ENCODE measurements around the gene UMAD1. TPM values are rescaled to one million over a fixed set of nuclear protein-coding genes. Genes with fewer than 3 reads are reported as not detected.

Gene UMAD1
- total RNA-seq, 4 donors from 2014 or later, result 9.4 to 17.8 (median 12.1) TPM

GRCh38 chr7:7810826-7811225 lies 170.3 kb downstream of the UMAD1 start:
- TF ChIP-seq CTCF (IDR thresholded peaks at IDR 0.05; ENCODE audit: low read depth), result no peak

DNA sequence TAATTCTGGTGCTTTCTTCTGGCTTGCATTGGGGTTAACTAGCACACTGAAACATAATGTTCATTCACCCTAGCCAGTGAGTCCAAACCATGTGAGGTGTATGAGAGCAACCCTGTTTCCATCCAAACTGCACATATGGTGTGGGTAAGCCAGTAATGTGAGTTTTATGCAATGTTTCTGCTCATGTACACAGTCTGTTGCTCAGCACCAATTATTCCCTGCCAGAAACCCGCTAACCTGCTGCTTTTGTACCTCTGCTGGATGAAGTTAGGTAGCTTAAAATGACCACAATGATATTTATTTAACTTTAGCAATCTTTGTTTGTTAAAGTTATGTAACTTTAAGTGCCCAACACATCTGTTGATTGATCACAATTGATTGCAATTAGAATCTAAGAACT lies 171.6 kb downstream of the UMAD1 start:
- no peak for TF ChIP-seq CTCF (IDR thresholded peaks at IDR 0.05; ENCODE audit: low read depth)

GRCh38 chr7:7815395-7815794 lies 174.8 kb downstream of the UMAD1 start:
- no peak for TF ChIP-seq CTCF (IDR thresholded peaks at IDR 0.05; ENCODE audit: low read depth)

GRCh38 chr7:7816084-7816483 lies 175.5 kb downstream of the UMAD1 start:
- TF ChIP-seq CTCF (IDR thresholded peaks at IDR 0.05; ENCODE audit: low read depth), result no peak

- no peak for TF ChIP-seq CTCF (IDR thresholded peaks at IDR 0.05; ENCODE audit: low read depth)
Observed at GRCh38 chr7:7816816-7817536, 176.4 kb downstream of the UMAD1 start.

GRCh38 chr7:7817748-7818147 lies 177.2 kb downstream of the UMAD1 start:
- no peak for TF ChIP-seq CTCF (IDR thresholded peaks at IDR 0.05; ENCODE audit: low read depth)

- no peak for TF ChIP-seq CTCF (IDR thresholded peaks at IDR 0.05; ENCODE audit: low read depth)
Observed at GRCh38 chr7:7819442-7820247, 179.1 kb downstream of the UMAD1 start.
